OCI-LY1 (cell line): ENCODE results near the gene AEN.

ENCODE experiments used
- H2AFZ ChIP-seq: fragments of 200-600 bp; sonication (generic), shearing (Covaris generic); 2 replicates; pipeline ENCODE4 v1.6.0; 2014; ENCODE audit warnings: antibody characterized with exemption, mild to moderate bottlenecking, low read length
- H3F3A ChIP-seq: fragments of 200-600 bp; sonication (generic), shearing (Covaris generic); 2 replicates; pipeline ENCODE4 v1.6.0; 2014; ENCODE audit warnings: mild to moderate bottlenecking, antibody characterized with exemption, low read length, moderate library complexity; ENCODE audit not compliant: insufficient read depth
- H3K27ac ChIP-seq: fragments of 200-600 bp; sonication (generic); 2 replicates; pipeline ENCODE4 v1.5.1; 2014; ENCODE audit warnings: low read length, mixed run types, mild to moderate bottlenecking, low read depth; ENCODE audit not compliant: poor library complexity, severe bottlenecking
- H3K27me3 ChIP-seq: fragments of 200-600 bp; sonication (generic); 2 replicates; pipeline ENCODE4 v1.6.0; 2014; ENCODE audit warnings: antibody characterized with exemption, mild to moderate bottlenecking, low read length, moderate library complexity; ENCODE audit not compliant: insufficient read depth
- H3K36me3 ChIP-seq: fragments of 200-600 bp; sonication (generic); 2 replicates; pipeline ENCODE4 v1.6.1; 2014; ENCODE audit warnings: mild to moderate bottlenecking, antibody characterized with exemption, low read length, moderate library complexity, mixed read lengths; ENCODE audit not compliant: insufficient read depth
- H3K4me1 ChIP-seq: fragments of 200-600 bp; sonication (generic); 2 replicates; pipeline ENCODE4 v1.5.1; 2014; ENCODE audit warnings: mild to moderate bottlenecking, low read length, moderate library complexity; ENCODE audit not compliant: insufficient read depth, severe bottlenecking
- H3K4me2 ChIP-seq: fragments of 200-600 bp; sonication (generic), shearing (Covaris generic); 2 replicates; pipeline ENCODE4 v1.6.1; 2014; ENCODE audit warnings: low read length
- H3K4me3 ChIP-seq: fragments of 200-600 bp; sonication (generic); 2 replicates; pipeline ENCODE4 v1.5.1; 2014; ENCODE audit warnings: low read length, low read depth, mild to moderate bottlenecking, mixed read lengths; ENCODE audit not compliant: poor library complexity, severe bottlenecking
- H3K79me2 ChIP-seq: fragments of 200-600 bp; shearing (Covaris generic); 2 replicates; pipeline ENCODE4 v1.6.1; 2016; ENCODE audit warnings: mixed run types, low read length, mixed read lengths; ENCODE audit not compliant: insufficient read depth
- H3K9ac ChIP-seq: fragments of 200-600 bp; sonication (generic), shearing (Covaris generic); 2 replicates; pipeline ENCODE4 v1.6.1; 2014; ENCODE audit warnings: mild to moderate bottlenecking, low read length, mixed read lengths
- H3K9me2 ChIP-seq: fragments of 200-600 bp; sonication (generic), shearing (Covaris generic); 2 replicates; pipeline ENCODE4 v1.6.1; 2014; ENCODE audit warnings: low read depth, mild to moderate bottlenecking, low read length, mixed read lengths
- H3K9me3 ChIP-seq: fragments of 200-600 bp; shearing (Covaris generic); 2 replicates; pipeline ENCODE4 v1.6.1; 2014; ENCODE audit warnings: low read length, mixed read lengths
- H4K20me1 ChIP-seq: fragments of 200-600 bp; sonication (generic), shearing (Covaris generic); 2 replicates; pipeline ENCODE4 v1.6.0; 2016; ENCODE audit warnings: mild to moderate bottlenecking, low read length; ENCODE audit not compliant: insufficient read depth
- EZH2 ChIP-seq: fragments of 200-600 bp; sonication (generic), shearing (Covaris generic); IDR thresholded peaks from 2 replicates; pipeline ENCODE4 v1.8.0; 2017; ENCODE audit warnings: borderline replicate concordance, mixed run types, mild to moderate bottlenecking, antibody characterized with exemption, low read length, moderate library complexity, mixed read lengths
- TF ChIP-seq, protein P1 (sequence below): fragments of 200-600 bp; sonication (generic), shearing (Covaris generic); IDR thresholded peaks from 2 replicates; pipeline ENCODE4 v1.5.1; 2017; ENCODE audit warnings: mild to moderate bottlenecking, antibody characterized with exemption, low read length, moderate library complexity, mixed read lengths

The AEN gene

DNA sequence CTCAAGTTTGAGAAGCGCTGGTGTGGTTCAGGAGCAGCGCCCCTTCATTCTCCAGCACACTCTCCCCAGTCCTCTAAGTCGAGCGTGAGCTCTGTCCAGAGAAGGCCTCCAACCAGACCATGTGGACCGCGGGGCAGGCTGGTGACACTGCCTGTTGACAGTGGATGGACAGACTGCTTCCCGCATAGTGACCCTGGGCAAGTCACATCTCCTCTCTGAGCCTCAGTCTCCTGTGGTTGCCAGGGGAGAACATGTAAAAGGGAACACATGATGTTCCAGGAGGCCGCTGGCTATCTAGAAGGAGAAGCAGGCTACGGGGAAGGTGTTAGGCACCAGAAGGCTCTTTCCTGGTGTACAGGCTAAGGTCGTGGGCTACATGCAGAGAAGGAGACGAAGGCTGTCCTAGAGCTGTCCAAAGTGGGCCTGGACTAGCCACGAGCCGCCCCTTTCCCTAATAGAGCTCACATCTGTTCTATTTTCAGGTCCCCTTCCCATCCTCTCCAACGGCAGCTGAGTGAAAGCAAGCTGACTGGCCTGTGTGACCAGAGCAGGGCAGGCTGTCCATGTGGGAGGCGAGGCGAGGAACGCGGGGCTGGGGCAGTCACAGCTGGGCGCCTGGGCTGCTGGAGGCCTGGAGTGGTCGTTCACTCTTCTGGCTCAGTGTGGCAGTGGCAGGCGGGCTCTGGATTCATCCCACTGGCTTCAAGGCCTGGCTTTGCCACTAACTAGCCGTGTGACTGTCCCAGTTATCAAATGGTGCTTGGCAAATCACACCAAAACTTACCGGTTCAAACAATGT lies 28.8 kb downstream of the AEN start:
- no peaks in the 10 kb centered on the region for H3K9me2 ChIP-seq
- no peak overlapping the region for H3K27ac ChIP-seq
- TF ChIP-seq, protein P1, sequence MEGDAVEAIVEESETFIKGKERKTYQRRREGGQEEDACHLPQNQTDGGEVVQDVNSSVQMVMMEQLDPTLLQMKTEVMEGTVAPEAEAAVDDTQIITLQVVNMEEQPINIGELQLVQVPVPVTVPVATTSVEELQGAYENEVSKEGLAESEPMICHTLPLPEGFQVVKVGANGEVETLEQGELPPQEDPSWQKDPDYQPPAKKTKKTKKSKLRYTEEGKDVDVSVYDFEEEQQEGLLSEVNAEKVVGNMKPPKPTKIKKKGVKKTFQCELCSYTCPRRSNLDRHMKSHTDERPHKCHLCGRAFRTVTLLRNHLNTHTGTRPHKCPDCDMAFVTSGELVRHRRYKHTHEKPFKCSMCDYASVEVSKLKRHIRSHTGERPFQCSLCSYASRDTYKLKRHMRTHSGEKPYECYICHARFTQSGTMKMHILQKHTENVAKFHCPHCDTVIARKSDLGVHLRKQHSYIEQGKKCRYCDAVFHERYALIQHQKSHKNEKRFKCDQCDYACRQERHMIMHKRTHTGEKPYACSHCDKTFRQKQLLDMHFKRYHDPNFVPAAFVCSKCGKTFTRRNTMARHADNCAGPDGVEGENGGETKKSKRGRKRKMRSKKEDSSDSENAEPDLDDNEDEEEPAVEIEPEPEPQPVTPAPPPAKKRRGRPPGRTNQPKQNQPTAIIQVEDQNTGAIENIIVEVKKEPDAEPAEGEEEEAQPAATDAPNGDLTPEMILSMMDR, result no peak
- no peak for TF ChIP-seq EZH2
- no peak overlapping the region for H2AFZ ChIP-seq
- H3K4me3 ChIP-seq, result no peak overlapping the region
- no peaks in the 10 kb centered on the region for H3K79me2 ChIP-seq
- peaks cover 6% of the 10 kb centered on the region; the same call in 1 of the 2 replicates for H3K36me3 ChIP-seq
- H3K27me3 ChIP-seq, result no peaks in the 10 kb centered on the region
- H3K4me2 ChIP-seq, result no peak overlapping the region
- no peak overlapping the region for H3K9ac ChIP-seq
- no peaks in the 10 kb centered on the region for H3K9me3 ChIP-seq
- H3F3A ChIP-seq, result no peaks in the 10 kb centered on the region
- H4K20me1 ChIP-seq, result no peaks in the 10 kb centered on the region
- H3K4me1 ChIP-seq, result peaks cover 26% of the 10 kb centered on the region

DNA sequence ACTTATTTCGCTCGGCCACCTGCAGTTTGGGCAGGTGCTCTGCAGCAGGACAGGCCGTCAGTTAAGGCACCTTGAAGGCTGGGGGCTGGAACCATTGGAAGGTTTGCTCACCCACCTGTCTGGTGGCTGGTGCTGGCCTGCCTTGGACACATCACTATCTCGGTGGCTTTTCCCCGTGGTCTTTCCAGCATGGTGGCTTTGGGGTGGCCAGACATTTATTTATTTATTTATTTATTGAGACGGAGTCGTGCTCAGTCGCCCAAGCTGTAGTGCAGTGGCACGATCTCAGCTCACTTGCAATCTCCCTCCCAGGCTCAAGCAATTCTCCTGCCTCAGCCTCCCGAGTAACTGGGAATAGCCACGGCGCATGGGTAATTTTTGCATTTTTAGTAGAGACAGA lies 29.4 kb downstream of the AEN start:
- Histone ChIP-seq H2AFZ (no peak overlapping the region), H3K9me2 (no peaks in the 10 kb centered on the region), H3K4me3 (no peak overlapping the region), H3K36me3 (peaks cover 2% of the 10 kb centered on the region; the same call in 1 of the 2 replicates), H3F3A (no peaks in the 10 kb centered on the region), H3K27ac (no peak overlapping the region), H3K27me3 (no peaks in the 10 kb centered on the region), H3K79me2 (no peaks in the 10 kb centered on the region), H3K9ac (no peak overlapping the region), H4K20me1 (no peaks in the 10 kb centered on the region), H3K9me3 (no peaks in the 10 kb centered on the region), H3K4me1 (peaks cover 21% of the 10 kb centered on the region), H3K4me2 (no peak overlapping the region)
- no peak for TF ChIP-seq EZH2
- TF ChIP-seq, protein P1, result no peak

DNA sequence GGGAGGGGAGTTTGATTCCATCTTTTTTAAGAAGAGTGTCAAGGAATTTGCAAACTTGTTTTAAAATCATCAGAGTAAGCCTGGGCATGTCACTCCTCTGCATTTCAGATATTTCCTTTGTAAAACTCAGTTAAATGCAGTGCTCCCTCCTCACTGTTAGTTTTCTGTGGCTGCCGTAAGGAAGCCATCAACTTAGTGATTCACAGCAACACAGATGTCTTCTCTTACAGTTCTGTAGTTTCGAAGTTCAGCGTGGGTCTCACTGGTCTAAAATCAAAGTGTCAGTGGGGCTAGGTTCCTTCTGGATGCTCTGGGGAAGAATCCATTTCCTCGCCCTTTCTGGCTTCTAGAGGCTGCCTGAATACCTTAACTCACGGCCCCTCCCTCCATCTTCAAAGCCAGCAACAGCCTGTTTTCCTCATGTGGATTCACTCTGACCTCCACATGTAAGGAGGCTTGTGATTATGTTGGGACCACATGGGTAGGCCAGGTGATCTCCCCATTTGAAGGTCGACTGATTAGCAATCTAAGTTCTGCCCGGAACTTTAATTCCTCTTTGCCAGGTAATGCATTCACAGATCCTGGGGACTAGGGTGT lies 30.1 kb downstream of the AEN start:
- H3K4me2 ChIP-seq, result no peak overlapping the region
- no peak overlapping the region for H2AFZ ChIP-seq
- no peak overlapping the region for H3K9ac ChIP-seq
- H3K9me3 ChIP-seq, result no peaks in the 10 kb centered on the region
- no peak overlapping the region for H3K27ac ChIP-seq
- no peak for TF ChIP-seq EZH2
- TF ChIP-seq, protein P1, result no peak
- H3K79me2 ChIP-seq, result no peaks in the 10 kb centered on the region
- no peaks in the 10 kb centered on the region for H3K9me2 ChIP-seq
- no peak overlapping the region for H3K4me3 ChIP-seq
- no peaks in the 10 kb centered on the region for H3K36me3 ChIP-seq
- H4K20me1 ChIP-seq, result no peaks in the 10 kb centered on the region
- H3K27me3 ChIP-seq, result no peaks in the 10 kb centered on the region
- peaks cover 21% of the 10 kb centered on the region for H3K4me1 ChIP-seq
- H3F3A ChIP-seq, result no peaks in the 10 kb centered on the region
